HCT116 (cell line): ENCODE data around the gene DNAH10. TPM values are rescaled to one million over a fixed set of nuclear protein-coding genes. Genes with fewer than 3 reads are reported as not detected.

Experiments
- ATAC-seq: fragments of 200-7000 bp; cut with Tn5 transposase; 2 replicates; pipeline ENCODE4 v1.9.1; 2020; ENCODE audit warnings: mild to moderate bottlenecking, moderate library complexity
- BruUV-seq: library from RNA; stranded (reverse); fragments of 400-500 nt; replicated peaks from 2 replicates; lab custom pipeline; 2021; lab: Mats Ljungman, UMichigan
- CTCF ChIA-PET: fragments of 300-600 bp; sonication (Branson Sonifier 250); formaldehyde crosslinking; loops from one replicate; lab custom pipeline; 2021; ENCODE audit warnings: antibody characterized with exemption; lab: Charles Lee
- POLR2A ChIA-PET: fragments of 300-600, 350-600 bp; sonication (Branson Sonifier 250); formaldehyde crosslinking; loops from one replicate; lab custom pipeline; 2021; ENCODE audit warnings: antibody characterized with exemption; lab: Charles Lee
- RAD21 ChIA-PET, 2 experiments: fragments of 300-600 bp; sonication (Branson Sonifier 250); formaldehyde crosslinking; loops; one replicate each; lab custom pipeline; 2023; ENCODE audit warnings: low total read pairs in 2 of 2; ENCODE audit not compliant: uncharacterized antibody in 2 of 2, unreplicated experiment in 2 of 2, low non-redundant PET in 1 of 2; lab: Charles Lee
- DNase-seq: peaks from one replicate; pipeline ENCODE4 v3.0.0-alpha.2; 2010; ENCODE audit warnings: low read depth, low spot score
- H2AFZ ChIP-seq: fragments of 200-600 bp; shearing (Covaris generic), sonication (generic); 2 replicates; pipeline ENCODE4 v1.6.1; 2017; ENCODE audit warnings: low read depth, mixed run types, mixed read lengths, antibody characterized with exemption, low read length; ENCODE audit not compliant: poor library complexity, severe bottlenecking
- H3K27ac ChIP-seq: 2 replicates; pipeline ENCODE4 v1.5.1; 2012; ENCODE audit warnings: low read depth, low read length
- H3K27me3 ChIP-seq: fragments of 200-600 bp; sonication (generic); 2 replicates; pipeline ENCODE4 v1.6.1; 2016; ENCODE audit warnings: mixed run types, low read length, mixed read lengths; ENCODE audit not compliant: insufficient read depth
- H3K36me3 ChIP-seq, 2 experiments: fragments of 200-500 bp in 1 of 2; fragments of 200-600 bp in 1 of 2; sonication (Bioruptor generic) in 1 of 2; sonication (generic) in 1 of 2; 2 replicates each; pipeline versions ENCODE4 v1.5.1 to v1.6.1; 2014 to 2016; ENCODE audit warnings: low read length in 2 of 2, inconsistent platforms in 1 of 2, mixed read lengths in 1 of 2, mixed run types in 1 of 2; ENCODE audit not compliant: insufficient read depth in 2 of 2, control insufficient read depth in 1 of 2
- H3K4me1 ChIP-seq, 2 experiments: fragments of 200-600 bp in 1 of 2; sonication (generic) in 1 of 2; 2 replicates each; pipeline versions ENCODE4 v1.5.1 to v1.6.1; 2012 to 2017; ENCODE audit warnings: low read length in 2 of 2, inconsistent platforms in 1 of 2, mild to moderate bottlenecking in 1 of 2, mixed read lengths in 1 of 2, mixed run types in 1 of 2, moderate library complexity in 1 of 2; ENCODE audit not compliant: insufficient read depth in 2 of 2, control insufficient read depth in 1 of 2
- H3K4me2 ChIP-seq: fragments of 200-600 bp; sonication (generic); 2 replicates; pipeline ENCODE4 v1.6.1; 2017; ENCODE audit warnings: mixed run types, low read length, mixed read lengths
- H3K4me3 ChIP-seq, 2 experiments: fragments of 200-600 bp in 1 of 2; sonication (generic) in 1 of 2; replicated peaks in 1 of 2; 2 replicates each; pipeline ENCODE4 v1.5.1; 2011 to 2016; ENCODE audit warnings: low read length in 2 of 2, control low read depth in 1 of 2, low read depth in 1 of 2, mild to moderate bottlenecking in 1 of 2, mixed read lengths in 1 of 2, mixed run types in 1 of 2
- H3K79me2 ChIP-seq: fragments of 200-600 bp; sonication (generic); 2 replicates; pipeline ENCODE4 v1.6.1; 2017; ENCODE audit warnings: mild to moderate bottlenecking, mixed run types, low read length, moderate library complexity, mixed read lengths; ENCODE audit not compliant: insufficient read depth
- H3K9ac ChIP-seq: fragments of 200-600 bp; sonication (generic); 2 replicates; pipeline ENCODE4 v1.6.1; 2016; ENCODE audit warnings: low read length, mixed read lengths
- H3K9me2 ChIP-seq: fragments of 200-600 bp; sonication (generic), shearing (Covaris generic); 2 replicates; pipeline ENCODE4 v1.6.1; 2017; ENCODE audit warnings: mixed run types, mild to moderate bottlenecking, moderate library complexity; ENCODE audit not compliant: insufficient read depth
- H3K9me3 ChIP-seq, 2 experiments: fragments of 200-500 bp in 1 of 2; fragments of 200-600 bp in 1 of 2; sonication (Bioruptor generic) in 1 of 2; sonication (generic) in 1 of 2; 2 replicates each; pipeline ENCODE4 v1.6.1; 2014 to 2017; ENCODE audit warnings: low read length in 2 of 2, mixed read lengths in 2 of 2, inconsistent platforms in 1 of 2, low read depth in 1 of 2, mild to moderate bottlenecking in 1 of 2, mixed run types in 1 of 2, moderate library complexity in 1 of 2; ENCODE audit not compliant: control insufficient read depth in 1 of 2, insufficient read depth in 1 of 2
- H4K20me1 ChIP-seq: fragments of 200-600 bp; sonication (generic), shearing (Covaris generic); 2 replicates; pipeline ENCODE4 v1.6.1; 2017; ENCODE audit warnings: mixed run types, mild to moderate bottlenecking, moderate library complexity; ENCODE audit not compliant: insufficient read depth
- EGR1 ChIP-seq: IDR thresholded peaks from 2 replicates; pipeline ENCODE4 v1.6.1; 2012; ENCODE audit warnings: low read depth
- EZH2phosphoT487 ChIP-seq: fragments of 200-600 bp; IDR thresholded peaks from 2 replicates; pipeline ENCODE4 v1.6.1; 2018; ENCODE audit warnings: antibody characterized with exemption, borderline replicate concordance
- FOSL1 ChIP-seq: IDR thresholded peaks from 2 replicates; pipeline ENCODE4 v1.6.1; 2012; ENCODE audit warnings: low read depth
- POLR2A ChIP-seq: IDR thresholded peaks from 2 replicates; pipeline ENCODE4 v1.7.0; 2011; ENCODE audit warnings: borderline replicate concordance; ENCODE audit not compliant: insufficient read depth, insufficient read length; ENCODE audit errors: extremely low read depth
- POLR2AphosphoS5 ChIP-seq: IDR thresholded peaks from 2 replicates; pipeline ENCODE4 v1.6.1; 2011; ENCODE audit warnings: mild to moderate bottlenecking, low read depth, low read length, moderate library complexity
- RAD21 ChIP-seq: IDR thresholded peaks from 2 replicates; pipeline ENCODE4 v1.6.1; 2012; ENCODE audit warnings: low read depth, mild to moderate bottlenecking
- YY1 ChIP-seq: IDR thresholded peaks from 2 replicates; pipeline ENCODE4 v1.6.1; 2011; ENCODE audit warnings: low read length, low read depth, moderate library complexity, mild to moderate bottlenecking; ENCODE audit not compliant: insufficient replicate concordance; ENCODE audit errors: extremely low read depth
- ZFX ChIP-seq: fragments of 450-650 bp; IDR thresholded peaks from 2 replicates; pipeline ENCODE4 v1.6.1; 2017
- intact Hi-C: fragments of 100-400 bp; cut with micrococcal nuclease; formaldehyde crosslinking; loops from 2 replicates; pipeline ENCODE4 v1.10.0; 2022
- total RNA-seq: library from RNA; stranded (reverse); gene quantifications from one replicate; pipeline ENCODE4 v1.2.1, GENCODE V29; 2021; ENCODE audit not compliant: unreplicated experiment
- TF ChIP-seq, protein P1 (sequence below): IDR thresholded peaks from 2 replicates; pipeline ENCODE4 v1.6.1; 2012
- TF ChIP-seq, protein P2 (sequence below): IDR thresholded peaks from 2 replicates; pipeline ENCODE4 v1.6.1; 2012; ENCODE audit warnings: low read depth
- TF ChIP-seq, protein P3 (sequence below): IDR thresholded peaks from 2 replicates; pipeline ENCODE4 v1.6.1; 2011; ENCODE audit warnings: mild to moderate bottlenecking, low read length, moderate library complexity; ENCODE audit not compliant: insufficient replicate concordance; ENCODE audit errors: extremely low read depth

Gene DNAH10
- total RNA-seq, 1 experiment from 2014 or later, result 1.3 TPM

DNA sequence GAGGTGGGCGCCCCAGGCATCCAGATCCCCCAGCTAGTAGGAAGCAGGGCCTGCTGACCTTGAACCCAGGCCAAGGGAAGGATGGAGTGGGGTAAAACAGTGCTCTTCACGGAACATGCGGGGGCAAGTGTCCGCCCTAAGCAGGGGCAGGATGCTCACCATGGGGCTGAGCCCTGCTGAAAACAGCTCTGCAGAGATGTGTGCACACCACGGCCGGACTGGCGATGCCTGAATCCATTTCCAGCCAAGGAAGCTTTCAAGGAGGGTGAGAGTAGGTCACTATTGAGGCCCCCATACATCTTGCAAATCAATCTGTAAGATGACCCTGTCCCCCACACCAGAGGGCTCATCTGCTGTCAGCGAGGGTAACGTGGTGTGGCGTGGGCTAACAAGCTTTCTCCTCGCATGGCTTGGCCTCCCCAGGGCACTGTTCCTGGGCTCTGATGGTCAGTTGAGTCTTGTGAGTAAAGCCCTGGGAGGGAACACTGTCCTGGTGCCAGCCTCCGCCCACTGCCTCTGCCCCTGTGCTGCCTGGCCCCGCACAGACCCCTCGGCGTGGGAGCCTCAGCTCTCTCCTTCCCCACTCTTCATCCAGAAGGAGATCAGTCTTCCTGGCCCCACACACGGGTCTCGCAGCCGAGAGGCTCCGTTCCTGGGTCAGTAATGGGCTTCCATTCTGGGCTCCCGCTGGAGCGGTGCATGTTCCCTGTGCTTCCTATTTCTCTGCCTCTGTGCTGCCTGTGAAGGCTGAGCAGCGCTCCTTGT, 141.4 kb downstream of the DNAH10 start:
- no peak overlapping the region for H3K9ac ChIP-seq
- ChIA-PET POLR2A (no interaction called here), RAD21 (no interaction called here), CTCF (interaction anchor here (1.5 kb wide), 1 partner anchor 80 kb away, joined by 4 read pairs; no protein-coding TSS in a partner anchor)
- TF ChIP-seq YY1 (no peak), RAD21 (no peak), EGR1 (no peak), FOSL1 (no peak), POLR2A (no peak), POLR2AphosphoS5 (no peak), EZH2phosphoT487 (no peak), ZFX (no peak)
- TF ChIP-seq, protein P1, sequence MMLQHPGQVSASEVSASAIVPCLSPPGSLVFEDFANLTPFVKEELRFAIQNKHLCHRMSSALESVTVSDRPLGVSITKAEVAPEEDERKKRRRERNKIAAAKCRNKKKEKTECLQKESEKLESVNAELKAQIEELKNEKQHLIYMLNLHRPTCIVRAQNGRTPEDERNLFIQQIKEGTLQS, result no peak
- TF ChIP-seq, protein P2, sequence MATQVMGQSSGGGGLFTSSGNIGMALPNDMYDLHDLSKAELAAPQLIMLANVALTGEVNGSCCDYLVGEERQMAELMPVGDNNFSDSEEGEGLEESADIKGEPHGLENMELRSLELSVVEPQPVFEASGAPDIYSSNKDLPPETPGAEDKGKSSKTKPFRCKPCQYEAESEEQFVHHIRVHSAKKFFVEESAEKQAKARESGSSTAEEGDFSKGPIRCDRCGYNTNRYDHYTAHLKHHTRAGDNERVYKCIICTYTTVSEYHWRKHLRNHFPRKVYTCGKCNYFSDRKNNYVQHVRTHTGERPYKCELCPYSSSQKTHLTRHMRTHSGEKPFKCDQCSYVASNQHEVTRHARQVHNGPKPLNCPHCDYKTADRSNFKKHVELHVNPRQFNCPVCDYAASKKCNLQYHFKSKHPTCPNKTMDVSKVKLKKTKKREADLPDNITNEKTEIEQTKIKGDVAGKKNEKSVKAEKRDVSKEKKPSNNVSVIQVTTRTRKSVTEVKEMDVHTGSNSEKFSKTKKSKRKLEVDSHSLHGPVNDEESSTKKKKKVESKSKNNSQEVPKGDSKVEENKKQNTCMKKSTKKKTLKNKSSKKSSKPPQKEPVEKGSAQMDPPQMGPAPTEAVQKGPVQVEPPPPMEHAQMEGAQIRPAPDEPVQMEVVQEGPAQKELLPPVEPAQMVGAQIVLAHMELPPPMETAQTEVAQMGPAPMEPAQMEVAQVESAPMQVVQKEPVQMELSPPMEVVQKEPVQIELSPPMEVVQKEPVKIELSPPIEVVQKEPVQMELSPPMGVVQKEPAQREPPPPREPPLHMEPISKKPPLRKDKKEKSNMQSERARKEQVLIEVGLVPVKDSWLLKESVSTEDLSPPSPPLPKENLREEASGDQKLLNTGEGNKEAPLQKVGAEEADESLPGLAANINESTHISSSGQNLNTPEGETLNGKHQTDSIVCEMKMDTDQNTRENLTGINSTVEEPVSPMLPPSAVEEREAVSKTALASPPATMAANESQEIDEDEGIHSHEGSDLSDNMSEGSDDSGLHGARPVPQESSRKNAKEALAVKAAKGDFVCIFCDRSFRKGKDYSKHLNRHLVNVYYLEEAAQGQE, result no peak
- TF ChIP-seq, protein P3, sequence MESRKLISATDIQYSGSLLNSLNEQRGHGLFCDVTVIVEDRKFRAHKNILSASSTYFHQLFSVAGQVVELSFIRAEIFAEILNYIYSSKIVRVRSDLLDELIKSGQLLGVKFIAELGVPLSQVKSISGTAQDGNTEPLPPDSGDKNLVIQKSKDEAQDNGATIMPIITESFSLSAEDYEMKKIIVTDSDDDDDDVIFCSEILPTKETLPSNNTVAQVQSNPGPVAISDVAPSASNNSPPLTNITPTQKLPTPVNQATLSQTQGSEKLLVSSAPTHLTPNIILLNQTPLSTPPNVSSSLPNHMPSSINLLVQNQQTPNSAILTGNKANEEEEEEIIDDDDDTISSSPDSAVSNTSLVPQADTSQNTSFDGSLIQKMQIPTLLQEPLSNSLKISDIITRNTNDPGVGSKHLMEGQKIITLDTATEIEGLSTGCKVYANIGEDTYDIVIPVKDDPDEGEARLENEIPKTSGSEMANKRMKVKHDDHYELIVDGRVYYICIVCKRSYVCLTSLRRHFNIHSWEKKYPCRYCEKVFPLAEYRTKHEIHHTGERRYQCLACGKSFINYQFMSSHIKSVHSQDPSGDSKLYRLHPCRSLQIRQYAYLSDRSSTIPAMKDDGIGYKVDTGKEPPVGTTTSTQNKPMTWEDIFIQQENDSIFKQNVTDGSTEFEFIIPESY, result no peak
- H3K4me2 ChIP-seq, result no peak overlapping the region
- H3K27me3 ChIP-seq, result no peaks in the 10 kb centered on the region
- no peaks in the 10 kb centered on the region for H3K79me2 ChIP-seq
- ATAC-seq, result no peak
- peaks cover 20 to 35% of the 10 kb centered on the region in 2 experiments for H3K4me1 ChIP-seq
- no peaks in the 10 kb centered on the region for H3K9me2 ChIP-seq
- H3K27ac ChIP-seq, result no peak overlapping the region
- H3K36me3 ChIP-seq, result no peaks in the 10 kb centered on the region
- BruUV-seq, result no TSS peak
- H3K4me3 ChIP-seq, result no peak overlapping the region
- no peaks in the 10 kb centered on the region for H3K9me3 ChIP-seq
- H2AFZ ChIP-seq, result no peak overlapping the region
- intact Hi-C loops, result no loop called here
- no peak for DNase-seq
- H4K20me1 ChIP-seq, result no peaks in the 10 kb centered on the region
